ENCODE results near the gene DUSP22.
A peak's percentile ranks its signal among the peaks of the same experiment; 100 is the strongest.

Gene DUSP22

GRCh38 chr6:298233-299103, 6.2 kb downstream of the DUSP22 start:
- Mint-ChIP-seq H3K4me1 (peaks cover 2 to 29% of the 10 kb centered on the region in 2 donors), H3K36me3 (peaks cover 4 to 10% of the 10 kb centered on the region in 2 donors), H3K4me3 (peak overlapping the region; percentile 37 to 68), H3K27ac (no peak overlapping the region), H3K9me3 (peaks cover 0 to 4% of the 10 kb centered on the region in 2 donors), H3K27me3 (no peaks in the 10 kb centered on the region)
- peak; percentile 77 to 78 for ATAC-seq (replicated peaks)
- DNase-seq: peak; percentile 34

GRCh38 chr6:299104-299980, 7.1 kb downstream of the DUSP22 start:
- H3K27ac Mint-ChIP-seq: no peak overlapping the region
- ATAC-seq (replicated peaks) (no peak), DNase-seq (no peak)
- no peak overlapping the region for H3K4me3 Mint-ChIP-seq
- H3K9me3 Mint-ChIP-seq: peaks cover 0 to 4% of the 10 kb centered on the region in 2 donors
- H3K27me3 Mint-ChIP-seq: no peaks in the 10 kb centered on the region
- peaks cover 0 to 26% of the 10 kb centered on the region in 2 donors for H3K4me1 Mint-ChIP-seq
- H3K36me3 Mint-ChIP-seq: peaks cover 3 to 8% of the 10 kb centered on the region in 2 donors

GRCh38 chr6:300026-300425, 7.7 kb downstream of the DUSP22 start:
- Mint-ChIP-seq H3K27me3 (no peaks in the 10 kb centered on the region), H3K9me3 (no peaks in the 10 kb centered on the region), H3K27ac (no peak overlapping the region), H3K4me1 (peaks cover 0 to 21% of the 10 kb centered on the region in 2 donors), H3K4me3 (no peak overlapping the region), H3K36me3 (peaks cover 0 to 9% of the 10 kb centered on the region in 2 donors)
- ATAC-seq (replicated peaks) (no peak), DNase-seq (no peak)

GRCh38 chr6:300494-301198, 8.4 kb downstream of the DUSP22 start:
- Mint-ChIP-seq H3K9me3 (no peaks in the 10 kb centered on the region), H3K27ac (no peak overlapping the region), H3K27me3 (no peaks in the 10 kb centered on the region), H3K36me3 (peaks cover 0 to 7% of the 10 kb centered on the region in 2 donors), H3K4me1 (peaks cover 0 to 18% of the 10 kb centered on the region in 2 donors), H3K4me3 (no peak overlapping the region)
- DNase-seq: no peak
- no peak for ATAC-seq (replicated peaks)

DNA sequence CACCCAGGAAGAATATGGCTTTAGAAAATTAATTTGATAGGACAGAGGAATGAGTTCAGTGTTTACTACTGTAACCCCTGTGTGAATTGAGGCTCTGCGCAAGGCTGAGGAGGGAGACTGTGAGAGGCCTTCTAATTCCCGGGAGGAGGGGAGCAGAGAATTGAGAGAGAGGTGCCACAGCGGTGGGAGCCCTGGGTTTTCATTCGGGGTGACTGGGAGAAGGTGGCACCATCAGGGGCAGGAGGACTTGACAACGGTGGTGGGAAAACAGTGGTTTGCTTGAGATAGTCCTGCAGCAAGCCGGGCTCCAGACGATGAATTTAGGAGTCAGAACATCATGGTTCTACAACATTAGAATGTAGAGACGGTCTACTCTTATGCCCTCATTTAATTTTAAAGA, 9.2 kb downstream of the DUSP22 start:
- DNase-seq (no peak), ATAC-seq (replicated peaks) (no peak)
- Mint-ChIP-seq H3K9me3 (no peaks in the 10 kb centered on the region), H3K27ac (no peak overlapping the region), H3K4me1 (peaks cover 0 to 13% of the 10 kb centered on the region in 2 donors), H3K4me3 (no peak overlapping the region), H3K36me3 (peaks cover 0 to 7% of the 10 kb centered on the region in 2 donors), H3K27me3 (no peaks in the 10 kb centered on the region)

- H3K36me3 Mint-ChIP-seq: peaks cover 0 to 7% of the 10 kb centered on the region in 2 donors
- DNase-seq: no peak
- no peak overlapping the region for H3K4me3 Mint-ChIP-seq
- H3K9me3 Mint-ChIP-seq: no peaks in the 10 kb centered on the region
- ATAC-seq (replicated peaks): no peak
- H3K4me1 Mint-ChIP-seq: peaks cover 0 to 8% of the 10 kb centered on the region in 2 donors
- no peaks in the 10 kb centered on the region for H3K27me3 Mint-ChIP-seq
- H3K27ac Mint-ChIP-seq: no peak overlapping the region
Observed at GRCh38 chr6:301929-302705, 9.8 kb downstream of the DUSP22 start.

- ATAC-seq (replicated peaks): no peak
- Mint-ChIP-seq H3K36me3 (peaks cover 2 to 7% of the 10 kb centered on the region in 2 donors), H3K27me3 (no peaks in the 10 kb centered on the region), H3K9me3 (no peaks in the 10 kb centered on the region), H3K4me3 (no peak overlapping the region), H3K27ac (no peak overlapping the region), H3K4me1 (peaks cover 1 to 2% of the 10 kb centered on the region in 2 donors)
- DNase-seq: no peak
Observed at GRCh38 chr6:302760-303159, 10.5 kb downstream of the DUSP22 start.

GRCh38 chr6:303263-303662, 11.0 kb downstream of the DUSP22 start:
- no peak for DNase-seq
- H3K4me1 Mint-ChIP-seq: peaks cover 0 to 7% of the 10 kb centered on the region in 2 donors
- H3K9me3 Mint-ChIP-seq: peaks cover 0 to 2% of the 10 kb centered on the region in 2 donors
- no peaks in the 10 kb centered on the region for H3K27me3 Mint-ChIP-seq
- no peak overlapping the region for H3K27ac Mint-ChIP-seq
- no peak overlapping the region for H3K4me3 Mint-ChIP-seq
- H3K36me3 Mint-ChIP-seq: peaks cover 7% of the 10 kb centered on the region in 2 donors
- ATAC-seq (replicated peaks): no peak

DNA sequence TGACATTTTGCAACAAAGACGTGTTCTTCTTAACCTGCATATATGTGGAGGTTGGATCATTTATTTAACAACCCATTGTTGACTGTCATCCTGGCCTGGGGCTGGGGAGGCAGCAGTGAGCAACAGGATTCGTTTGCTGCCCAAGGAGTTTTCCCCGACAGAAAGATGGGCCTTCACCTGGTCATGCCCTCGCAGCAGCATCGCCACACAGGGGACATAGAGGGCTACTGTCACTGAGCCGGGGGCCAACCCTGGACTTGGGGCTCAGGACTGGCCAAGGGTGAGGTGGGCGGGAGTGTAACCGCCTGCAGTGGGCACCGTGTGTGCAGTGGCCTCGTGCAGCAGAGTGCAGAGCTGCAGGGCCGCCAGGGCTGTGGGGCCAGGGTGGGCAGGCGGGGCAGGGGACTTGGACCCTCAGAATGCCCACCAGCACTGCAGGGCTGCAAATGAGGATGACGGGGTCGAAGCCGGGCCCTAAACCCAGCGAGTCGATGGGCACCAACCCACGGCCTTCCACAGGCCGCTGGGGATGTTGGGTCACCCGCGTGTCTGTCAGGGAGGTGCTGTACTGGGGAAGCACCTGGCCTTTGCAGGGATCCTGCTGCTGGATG, 11.8 kb downstream of the DUSP22 start:
- peaks cover 7 to 15% of the 10 kb centered on the region in 2 donors for H3K36me3 Mint-ChIP-seq
- DNase-seq: no peak
- peaks cover 0 to 15% of the 10 kb centered on the region in 2 donors for H3K4me1 Mint-ChIP-seq
- no peak overlapping the region for H3K4me3 Mint-ChIP-seq
- peaks cover 0 to 2% of the 10 kb centered on the region in 2 donors for H3K9me3 Mint-ChIP-seq
- no peak overlapping the region for H3K27ac Mint-ChIP-seq
- no peaks in the 10 kb centered on the region for H3K27me3 Mint-ChIP-seq
- no peak for ATAC-seq (replicated peaks)

DNA sequence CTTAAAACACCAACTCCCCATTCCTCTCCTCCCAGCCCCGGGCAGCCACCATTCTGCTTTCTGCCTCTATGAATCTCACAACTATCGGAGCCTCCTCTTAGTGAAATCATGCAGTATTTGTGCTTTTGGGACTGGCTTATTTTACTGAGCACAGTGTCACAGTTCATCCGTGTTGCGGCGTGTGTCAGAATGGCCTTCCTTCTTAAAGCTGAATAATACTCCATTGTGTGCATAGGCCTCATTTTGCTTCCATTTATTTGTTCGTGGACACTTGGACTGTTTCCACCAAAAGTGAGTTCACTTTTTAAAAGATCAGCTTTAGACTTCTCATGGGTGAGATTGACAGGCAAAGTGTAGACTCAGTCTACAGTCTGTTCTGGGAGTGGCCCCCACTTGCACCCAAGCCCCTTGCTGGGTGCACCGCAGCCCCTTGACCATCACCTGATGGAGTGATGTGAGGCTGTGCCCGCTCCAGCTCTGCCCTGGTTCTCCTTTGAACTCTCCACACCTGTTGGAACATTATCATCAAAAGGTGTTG, 12.6 kb downstream of the DUSP22 start:
- Mint-ChIP-seq H3K9me3 (peaks cover 2 to 6% of the 10 kb centered on the region in 2 donors), H3K27me3 (no peaks in the 10 kb centered on the region), H3K4me1 (peaks cover 8 to 23% of the 10 kb centered on the region in 2 donors), H3K27ac (peak overlapping the region; percentile 6), H3K36me3 (peaks cover 13 to 22% of the 10 kb centered on the region in 2 donors), H3K4me3 (no peak overlapping the region)
- ATAC-seq (replicated peaks): no peak
- DNase-seq: no peak

GRCh38 chr6:305371-306206, 13.3 kb downstream of the DUSP22 start:
- peaks cover 16 to 27% of the 10 kb centered on the region in 2 donors for H3K36me3 Mint-ChIP-seq
- no peaks in the 10 kb centered on the region for H3K27me3 Mint-ChIP-seq
- H3K4me1 Mint-ChIP-seq: peaks cover 10 to 28% of the 10 kb centered on the region in 2 donors
- H3K4me3 Mint-ChIP-seq: no peak overlapping the region
- DNase-seq (no peak), ATAC-seq (replicated peaks) (peak; percentile 93)
- peaks cover 2 to 10% of the 10 kb centered on the region in 2 donors for H3K9me3 Mint-ChIP-seq
- H3K27ac Mint-ChIP-seq: no peak overlapping the region

- no peak for ATAC-seq (replicated peaks)
- no peak for DNase-seq
- Mint-ChIP-seq H3K27ac (no peak overlapping the region), H3K36me3 (peaks cover 22 to 32% of the 10 kb centered on the region in 2 donors), H3K27me3 (no peaks in the 10 kb centered on the region), H3K4me3 (no peak overlapping the region), H3K4me1 (peaks cover 13 to 38% of the 10 kb centered on the region in 2 donors), H3K9me3 (peaks cover 2 to 10% of the 10 kb centered on the region in 2 donors)
Observed at GRCh38 chr6:306641-307061, 14.4 kb downstream of the DUSP22 start.
